HG03039 (cell line): Measurements from ENCODE around the gene HIF3A.
"Not testable (repeated sequence)": the region's sequence is repeated elsewhere in the genome, so short reads cannot be mapped to it uniquely, and the experiment has no call there.

Experiments
- ATAC-seq: cut with Tn5 transposase; IDR thresholded peaks from one replicate; pipeline ENCODE4 v1.9.1; 2021; ENCODE audit warnings: mild to moderate bottlenecking, moderate library complexity; ENCODE audit not compliant: unreplicated experiment

The HIF3A gene

DNA sequence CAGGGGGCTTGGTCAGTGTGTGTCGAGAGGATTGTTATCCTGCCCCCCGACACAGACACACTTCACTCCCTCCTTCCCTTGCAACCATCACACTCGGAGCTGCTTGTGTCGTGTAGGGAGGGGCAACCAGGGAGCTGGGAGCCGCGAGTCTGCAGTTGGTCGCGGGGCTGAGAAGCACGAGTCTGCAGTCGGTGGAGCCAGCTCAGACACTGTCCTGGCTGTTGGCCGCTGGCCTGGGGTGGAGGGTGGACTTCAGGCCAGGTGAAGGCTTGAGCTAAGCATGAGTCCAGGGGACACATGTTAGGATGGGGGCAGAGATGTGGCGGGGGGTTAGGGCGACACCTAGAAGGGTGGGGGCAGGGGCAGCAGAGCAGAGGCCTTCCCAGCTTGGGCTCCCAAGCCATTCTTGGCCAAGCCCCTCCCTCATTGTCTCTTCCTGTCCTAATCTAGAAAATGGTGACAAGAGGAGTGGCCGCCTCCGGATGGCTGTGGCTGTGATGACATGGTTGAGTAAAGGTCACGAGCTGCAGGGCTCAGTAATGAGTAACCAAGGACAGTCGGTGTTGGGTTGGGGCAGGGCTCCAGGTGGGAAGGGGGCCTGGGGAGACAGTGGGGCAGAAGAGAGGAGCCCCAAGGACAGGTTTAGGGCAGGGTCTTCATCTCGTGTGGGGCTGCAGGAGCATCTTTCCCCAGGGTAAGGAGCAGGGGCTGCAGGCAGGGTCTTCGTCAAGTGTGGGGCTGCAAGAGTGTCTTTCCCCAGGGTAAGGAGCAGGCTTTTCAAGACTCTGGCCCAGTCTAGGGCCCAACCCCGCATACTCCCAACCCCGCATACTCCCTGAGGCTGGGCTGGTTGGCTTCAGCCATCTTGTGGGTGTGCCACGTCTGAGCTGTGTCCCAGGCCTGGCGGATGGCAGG lies 58.6 kb downstream of the HIF3A start:
- no peak for ATAC-seq

GRCh38 chr19:46356149-46357055 lies 59.6 kb downstream of the HIF3A start:
- no peak for ATAC-seq

- no peak for ATAC-seq
Observed at GRCh38 chr19:46357846-46358583, 61.2 kb downstream of the HIF3A start.

- ATAC-seq = no peak
Observed at GRCh38 chr19:46361915-46362314, 65.1 kb downstream of the HIF3A start.

- no peak for ATAC-seq
Observed at GRCh38 chr19:46364359-46364758, 67.5 kb downstream of the HIF3A start.

DNA sequence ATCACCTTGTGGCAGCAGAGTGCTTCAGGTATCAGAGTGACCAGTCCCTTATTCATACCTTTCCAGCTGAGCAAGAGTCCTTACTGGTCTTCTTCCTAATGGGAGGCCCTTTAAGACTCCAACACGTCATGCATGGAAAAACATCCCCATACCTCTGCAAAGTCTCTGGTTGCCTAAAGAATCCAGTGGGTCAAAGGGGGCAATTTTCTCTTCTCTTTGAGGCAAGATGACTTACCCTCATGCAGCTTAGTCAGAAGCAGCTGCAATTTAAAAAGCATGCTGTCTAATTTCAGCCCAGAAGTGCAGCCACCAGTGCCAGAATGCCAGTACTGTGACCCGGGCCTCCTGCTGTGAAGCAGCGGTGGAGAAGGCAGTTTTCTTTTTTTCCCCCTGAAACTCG lies 68.7 kb downstream of the HIF3A start:
- no peak for ATAC-seq

DNA sequence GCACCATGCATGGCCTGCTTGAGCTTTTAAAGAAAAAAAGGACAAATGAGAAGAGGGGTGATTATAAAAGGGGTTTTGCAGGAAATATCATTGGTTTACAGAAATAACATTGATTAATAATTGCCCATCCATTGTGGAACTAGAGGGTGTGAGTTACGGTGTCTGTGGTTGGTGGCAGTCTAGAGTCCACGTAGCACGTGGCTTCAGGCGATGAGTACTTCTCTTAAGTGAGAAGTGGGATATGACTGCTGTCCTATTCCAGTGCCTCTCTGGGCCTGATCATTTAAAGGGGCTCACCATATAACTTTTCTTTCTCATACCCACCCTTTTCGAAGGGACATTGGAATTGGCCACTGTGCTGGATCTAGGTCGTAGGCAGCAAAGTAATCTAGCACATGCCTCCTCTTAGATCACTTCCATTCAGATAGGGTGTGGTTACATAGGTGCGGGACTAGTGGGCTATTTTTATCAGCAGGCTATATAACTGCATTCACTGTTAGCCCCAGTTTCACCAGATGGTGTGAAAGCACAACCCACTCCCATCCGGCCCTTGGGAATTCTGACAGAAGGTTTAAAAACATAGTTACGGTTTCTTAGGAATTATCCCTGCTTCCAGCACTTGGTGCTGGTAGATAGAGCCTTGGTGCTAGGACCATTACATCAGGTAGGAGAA lies 69.9 kb downstream of the HIF3A start:
- no peak for ATAC-seq

DNA sequence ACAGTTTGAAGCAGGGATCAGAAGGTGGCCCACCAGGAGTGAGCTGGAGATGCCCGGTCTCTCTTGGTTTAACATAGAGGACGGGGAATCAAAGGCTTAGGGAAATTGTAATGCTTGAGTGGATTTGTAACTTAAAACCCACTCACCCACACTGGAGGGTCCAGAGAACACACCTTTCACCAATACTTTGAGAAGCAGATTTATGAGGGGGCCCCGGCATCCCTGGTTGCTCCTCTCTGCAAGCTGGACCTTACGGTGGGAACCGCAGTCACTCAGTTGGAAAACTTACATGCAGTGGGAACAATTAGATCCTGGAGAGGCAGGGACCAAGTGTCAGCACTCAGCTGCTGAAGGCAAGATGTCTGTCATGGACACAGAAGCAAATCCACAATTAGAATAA lies 70.6 kb downstream of the HIF3A start:
- ATAC-seq = no peak

DNA sequence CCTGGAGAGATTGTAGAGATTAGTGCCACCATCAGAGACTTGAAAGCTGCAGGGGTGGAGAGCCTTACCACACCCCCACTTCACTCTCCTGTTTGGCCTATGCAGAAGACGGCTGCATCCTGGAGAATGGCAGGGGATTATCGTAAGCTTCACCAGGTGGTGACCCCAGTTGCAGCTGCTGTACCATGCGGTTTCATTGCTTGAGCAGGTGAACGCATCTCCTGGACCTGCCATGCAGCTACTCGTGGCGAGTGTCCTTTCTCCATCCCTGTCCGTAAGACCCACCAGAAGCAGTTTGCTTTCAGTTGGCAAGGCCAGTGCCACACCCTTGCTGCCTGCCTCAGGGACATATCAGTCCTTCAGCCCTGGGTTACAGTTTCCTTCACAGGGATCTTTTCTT lies 71.3 kb downstream of the HIF3A start:
- no peak for ATAC-seq

DNA sequence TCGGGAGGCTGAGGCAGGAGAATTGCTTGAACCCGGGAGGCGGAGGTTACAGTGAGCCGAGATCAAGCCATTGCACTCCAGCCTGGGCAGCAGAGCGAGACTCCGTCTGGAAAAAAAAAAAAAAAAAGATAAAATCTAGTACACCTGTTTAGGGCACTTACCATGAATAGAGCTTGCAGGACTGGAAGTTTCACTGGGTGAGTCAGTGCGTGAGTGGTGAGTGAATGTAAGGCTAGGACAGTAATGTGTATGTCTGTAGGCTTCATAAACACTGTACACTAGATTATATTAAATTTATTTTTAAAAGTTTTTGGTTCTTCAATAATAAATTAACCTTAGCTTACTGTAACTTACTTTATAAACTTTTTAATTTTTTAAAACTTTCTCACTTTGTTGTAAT lies 73.0 kb downstream of the HIF3A start:
- ATAC-seq = no peak

DNA sequence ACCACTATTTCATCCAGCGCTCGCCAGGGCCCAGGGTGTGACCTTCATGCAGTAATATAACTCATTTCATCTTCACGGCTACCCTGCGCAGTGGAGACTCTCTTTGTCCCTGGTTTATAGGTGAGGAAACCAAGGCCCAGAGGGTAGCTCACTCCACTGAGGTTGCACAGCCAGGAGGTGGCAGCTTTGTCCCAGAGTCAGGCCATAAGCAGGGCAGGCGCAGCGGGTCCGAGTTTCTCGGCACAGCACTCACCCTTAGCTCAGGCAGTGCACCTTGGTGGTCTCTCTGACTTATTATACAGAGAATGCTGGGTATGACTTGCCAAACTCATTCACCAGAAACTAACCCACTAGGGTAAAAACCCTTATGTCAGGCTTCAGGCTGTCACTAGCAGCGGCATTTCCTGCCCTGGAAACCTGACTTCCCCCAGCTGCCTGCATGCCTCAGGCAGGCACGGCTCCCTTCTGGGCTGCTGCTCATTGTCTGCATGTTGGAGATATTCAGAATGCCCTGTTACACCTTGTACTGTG lies 74.6 kb downstream of the HIF3A start:
- no peak for ATAC-seq

- ATAC-seq = no peak
Observed at GRCh38 chr19:46372901-46373490, 76.2 kb downstream of the HIF3A start.

- no peak for ATAC-seq
Observed at GRCh38 chr19:46373491-46374359, 76.9 kb downstream of the HIF3A start.

DNA sequence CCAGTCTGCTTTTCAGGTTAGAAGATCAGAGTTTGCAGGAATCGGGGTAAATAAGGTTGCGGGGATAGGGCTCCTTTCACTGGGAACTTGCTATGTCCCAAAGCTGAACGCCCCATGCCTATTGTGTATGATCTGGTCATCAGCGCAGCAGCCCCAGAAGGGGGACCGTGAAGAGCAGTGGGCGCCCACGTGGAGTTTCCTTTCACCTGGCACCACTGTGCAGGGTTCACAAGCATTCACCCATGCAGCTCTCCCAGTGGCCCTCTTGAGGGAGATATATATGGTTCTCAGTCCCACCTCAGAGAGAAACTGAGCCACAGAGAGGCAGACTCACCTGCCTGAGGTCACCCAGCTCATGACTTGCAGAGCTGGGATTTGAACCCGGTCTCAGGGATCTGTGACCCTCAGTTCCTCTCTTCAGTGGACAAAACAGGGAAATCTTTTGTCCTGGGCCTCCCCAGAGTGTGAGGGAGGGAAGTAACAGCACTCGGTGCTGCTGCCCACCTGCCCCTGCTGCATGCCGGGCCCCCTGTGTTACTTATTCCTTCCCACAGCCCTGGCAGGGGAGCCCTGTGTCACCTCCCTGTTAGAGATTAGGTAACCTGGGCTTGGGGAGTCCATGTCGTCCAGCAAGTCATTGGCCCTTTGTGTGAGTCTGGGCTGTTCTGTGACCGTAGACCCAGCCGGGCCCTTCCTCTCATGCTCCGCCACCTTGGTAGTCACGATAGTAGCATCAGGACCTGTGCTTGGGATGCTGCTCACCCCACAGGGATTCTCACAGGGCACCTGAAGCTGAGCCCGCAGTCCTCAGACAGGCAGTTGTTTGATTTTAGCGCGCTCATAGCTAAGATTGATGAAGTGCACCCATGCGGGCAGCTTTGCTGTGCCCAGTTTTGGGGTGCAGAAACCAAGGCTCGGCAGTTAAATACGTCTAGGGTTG lies 78.0 kb downstream of the HIF3A start:
- ATAC-seq = no peak

- ATAC-seq = not testable (repeated sequence)
Observed at GRCh38 chr19:46375476-46376067, 78.7 kb downstream of the HIF3A start.

DNA sequence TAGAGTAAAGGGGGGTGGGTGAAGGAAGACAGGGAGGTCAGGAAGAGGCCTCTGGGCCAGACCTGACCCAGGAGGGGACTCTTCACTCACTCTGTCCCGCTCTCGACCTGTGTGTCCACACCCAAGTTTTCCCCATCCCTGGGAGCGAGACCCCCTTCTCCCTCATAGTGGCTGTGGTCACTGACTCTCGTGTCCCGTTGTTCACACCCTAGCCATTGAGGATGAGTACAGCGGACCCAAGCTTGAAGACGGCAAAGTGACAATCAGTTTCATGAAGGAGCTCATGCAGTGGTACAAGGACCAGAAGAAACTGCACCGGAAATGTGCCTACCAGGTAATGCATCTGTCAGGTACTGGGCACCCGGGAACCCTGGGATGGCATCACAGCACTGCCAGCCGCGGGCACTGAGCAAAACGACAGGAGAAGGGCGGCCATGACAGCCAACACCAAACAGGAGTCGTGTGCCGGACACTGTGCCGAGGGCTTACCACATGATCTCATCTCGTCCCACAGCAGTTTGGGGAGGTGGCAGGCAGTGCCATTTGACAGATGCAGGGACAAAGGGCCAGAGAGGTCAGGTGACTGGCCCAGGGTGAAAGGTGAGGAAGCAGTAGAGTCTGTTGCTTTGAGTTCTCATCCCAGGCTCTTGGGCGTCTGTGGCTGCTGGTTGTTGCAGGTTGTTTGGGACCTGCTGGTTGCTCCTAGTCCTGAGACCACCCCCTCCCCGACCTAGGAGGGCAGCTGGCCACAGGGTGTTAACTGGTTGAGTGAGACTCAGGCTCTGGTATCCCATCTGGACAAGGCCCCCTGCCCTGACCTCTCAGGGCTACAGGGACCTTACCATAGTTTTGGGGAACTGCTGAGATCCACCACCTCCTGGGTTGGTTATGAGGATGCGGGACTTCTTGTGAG lies 79.7 kb downstream of the HIF3A start:
- ATAC-seq = no peak
